ES-I3 (cell line): ENCODE measurements around the gene CATSPERD.
A peak's percentile ranks its signal among the peaks of the same experiment; 100 is the strongest.

Experiments used
- H3K36me3 ChIP-seq: 2 replicates; pipeline ENCODE4 v1.6.1; 2013; ENCODE audit warnings: mild to moderate bottlenecking, low read length, control low read depth, moderate library complexity; ENCODE audit not compliant: insufficient read depth
- H3K4me1 ChIP-seq: 2 replicates; pipeline ENCODE4 v1.6.1; 2013; ENCODE audit warnings: mild to moderate bottlenecking, control low read depth, low read length; ENCODE audit not compliant: insufficient read depth
- H3K9ac ChIP-seq: 2 replicates; pipeline ENCODE4 v1.6.1; 2013; ENCODE audit warnings: low read depth, mild to moderate bottlenecking, low read length, moderate library complexity
- H3K9me3 ChIP-seq: 2 replicates; pipeline ENCODE4 v1.6.1; 2013; ENCODE audit warnings: mild to moderate bottlenecking, low read length, moderate library complexity; ENCODE audit not compliant: control insufficient read depth, insufficient read depth

The CATSPERD gene

GRCh38 chr19:5691822-5692722 is 28.4 kb upstream of the CATSPERD start:
- H3K36me3 ChIP-seq, result peaks cover 20% of the 10 kb centered on the region
- H3K4me1 ChIP-seq, result no peaks in the 10 kb centered on the region
- peak overlapping the region; percentile 92; the same call in 1 of the 2 replicates for H3K9ac ChIP-seq
- H3K9me3 ChIP-seq, result no peaks in the 10 kb centered on the region

- H3K9ac ChIP-seq, result no peak overlapping the region
- peaks cover 20% of the 10 kb centered on the region for H3K36me3 ChIP-seq
- H3K9me3 ChIP-seq, result no peaks in the 10 kb centered on the region
- no peaks in the 10 kb centered on the region for H3K4me1 ChIP-seq
Observed at GRCh38 chr19:5692723-5693194, 27.7 kb upstream of the CATSPERD start.

GRCh38 chr19:5693195-5694166 is 27.0 kb upstream of the CATSPERD start:
- no peaks in the 10 kb centered on the region for H3K9me3 ChIP-seq
- no peak overlapping the region for H3K9ac ChIP-seq
- H3K36me3 ChIP-seq, result peaks cover 20% of the 10 kb centered on the region
- H3K4me1 ChIP-seq, result no peaks in the 10 kb centered on the region

DNA sequence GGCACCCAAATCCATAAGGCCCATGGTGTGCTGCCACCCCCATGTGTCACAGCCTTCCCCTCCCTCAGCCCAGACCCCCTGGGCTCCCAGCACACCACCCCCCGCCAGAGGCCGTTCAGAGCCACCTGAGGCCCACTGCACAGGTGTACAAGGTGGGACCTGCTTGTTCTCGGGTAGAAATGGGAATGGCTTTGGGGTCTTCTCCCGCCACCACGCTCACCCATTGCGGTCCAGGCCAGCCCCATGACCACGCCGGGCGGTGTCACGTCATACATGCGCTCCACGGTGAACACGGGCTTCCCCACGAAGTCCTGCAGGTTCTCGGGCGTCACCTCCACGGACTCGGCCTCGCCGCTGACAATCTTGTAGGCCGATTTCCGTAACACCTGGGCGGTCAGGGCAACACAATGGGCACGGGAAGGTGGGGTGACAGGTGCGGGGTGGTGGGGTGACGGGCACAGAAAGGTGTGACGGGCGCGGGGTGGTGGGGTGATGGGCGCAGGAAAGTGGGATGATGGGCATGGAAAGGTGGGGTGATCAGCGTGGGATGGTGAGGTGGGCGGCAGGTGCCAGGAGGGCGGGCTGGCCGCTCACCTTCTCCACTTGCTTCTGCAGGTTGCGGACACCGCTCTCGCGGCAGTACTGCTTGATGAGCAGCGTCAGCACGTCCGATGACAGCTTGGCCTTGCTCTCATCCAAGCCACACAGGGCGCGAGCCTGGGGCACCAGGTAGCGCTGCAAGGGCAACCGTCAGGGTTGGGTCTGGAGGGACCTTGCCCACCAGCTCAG is 26.1 kb upstream of the CATSPERD start:
- Histone ChIP-seq H3K36me3 (peaks cover 20% of the 10 kb centered on the region), H3K9me3 (no peaks in the 10 kb centered on the region), H3K9ac (no peak overlapping the region), H3K4me1 (no peaks in the 10 kb centered on the region)

- no peaks in the 10 kb centered on the region for H3K9me3 ChIP-seq
- no peaks in the 10 kb centered on the region for H3K4me1 ChIP-seq
- peaks cover 20% of the 10 kb centered on the region for H3K36me3 ChIP-seq
- H3K9ac ChIP-seq, result no peak overlapping the region
Observed at GRCh38 chr19:5694956-5695648, 25.3 kb upstream of the CATSPERD start.

DNA sequence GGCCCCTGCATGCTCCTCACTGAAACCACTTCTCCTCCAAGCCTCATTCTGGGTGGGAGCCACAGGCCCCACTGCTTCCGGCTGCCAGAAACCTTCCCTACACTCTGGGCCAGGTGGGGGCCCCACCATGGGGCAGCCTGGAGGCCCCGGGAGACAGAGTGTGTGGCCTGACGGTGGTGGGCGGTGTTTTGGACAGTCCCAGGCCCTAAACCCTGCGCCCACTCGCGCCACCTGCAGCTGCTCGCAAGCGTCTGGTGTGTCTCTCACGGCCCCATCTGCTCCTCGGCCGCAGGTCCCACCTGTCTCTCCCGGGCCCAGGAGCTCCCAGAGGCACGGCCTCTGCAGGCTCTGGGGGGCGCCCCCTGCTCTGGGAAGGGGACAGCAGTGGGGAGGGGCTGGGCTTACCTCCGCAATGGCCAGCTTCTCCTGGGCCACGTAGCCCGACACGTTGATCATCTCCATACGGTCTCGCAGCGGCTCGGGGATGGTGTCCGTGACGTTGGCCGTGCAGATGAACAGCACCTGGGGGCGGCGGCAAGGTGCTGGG is 24.7 kb upstream of the CATSPERD start:
- Histone ChIP-seq H3K4me1 (no peaks in the 10 kb centered on the region), H3K9me3 (no peaks in the 10 kb centered on the region), H3K36me3 (peaks cover 24% of the 10 kb centered on the region), H3K9ac (no peak overlapping the region)

DNA sequence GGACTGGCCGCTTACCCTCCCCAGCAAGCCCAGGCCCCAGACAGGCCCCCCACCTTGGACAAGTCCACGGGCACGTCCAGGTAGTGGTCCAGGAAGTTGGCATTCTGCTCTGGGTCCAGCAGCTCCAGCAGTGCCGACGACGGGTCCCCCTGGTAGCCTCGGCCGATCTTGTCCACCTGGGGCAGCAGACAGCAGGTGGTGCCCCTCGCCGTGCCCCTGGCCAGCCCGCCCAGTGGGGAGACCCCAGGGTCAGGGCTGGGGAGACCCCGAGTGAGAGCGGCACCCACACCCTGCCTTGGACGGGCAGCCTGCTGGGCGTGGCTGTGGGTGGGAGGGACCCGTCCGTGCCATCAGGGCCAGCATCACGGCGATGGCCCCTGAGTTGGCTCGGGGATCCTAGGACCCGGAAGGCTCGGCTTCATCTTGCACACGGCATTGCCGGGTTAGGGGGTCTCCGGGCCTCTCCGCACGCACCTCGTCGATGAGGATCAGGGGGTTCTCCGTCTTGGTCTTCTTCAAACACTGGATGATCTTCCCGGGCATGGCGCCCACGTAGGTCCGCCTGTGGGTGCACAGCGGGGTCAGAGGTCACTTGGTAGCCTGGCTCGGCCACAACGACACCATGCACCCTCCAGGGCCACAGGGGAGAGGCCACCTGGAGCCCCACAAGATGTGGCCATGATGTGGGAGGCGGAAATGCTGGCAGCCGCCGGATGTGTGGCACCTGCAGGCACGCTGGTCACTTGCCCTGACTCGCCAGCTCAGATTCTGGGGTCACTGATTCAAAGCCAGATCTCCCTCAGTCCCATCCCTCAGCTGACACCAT is 24.0 kb upstream of the CATSPERD start:
- Histone ChIP-seq H3K9ac (no peak overlapping the region), H3K36me3 (peaks cover 28% of the 10 kb centered on the region), H3K4me1 (no peaks in the 10 kb centered on the region), H3K9me3 (no peaks in the 10 kb centered on the region)

DNA sequence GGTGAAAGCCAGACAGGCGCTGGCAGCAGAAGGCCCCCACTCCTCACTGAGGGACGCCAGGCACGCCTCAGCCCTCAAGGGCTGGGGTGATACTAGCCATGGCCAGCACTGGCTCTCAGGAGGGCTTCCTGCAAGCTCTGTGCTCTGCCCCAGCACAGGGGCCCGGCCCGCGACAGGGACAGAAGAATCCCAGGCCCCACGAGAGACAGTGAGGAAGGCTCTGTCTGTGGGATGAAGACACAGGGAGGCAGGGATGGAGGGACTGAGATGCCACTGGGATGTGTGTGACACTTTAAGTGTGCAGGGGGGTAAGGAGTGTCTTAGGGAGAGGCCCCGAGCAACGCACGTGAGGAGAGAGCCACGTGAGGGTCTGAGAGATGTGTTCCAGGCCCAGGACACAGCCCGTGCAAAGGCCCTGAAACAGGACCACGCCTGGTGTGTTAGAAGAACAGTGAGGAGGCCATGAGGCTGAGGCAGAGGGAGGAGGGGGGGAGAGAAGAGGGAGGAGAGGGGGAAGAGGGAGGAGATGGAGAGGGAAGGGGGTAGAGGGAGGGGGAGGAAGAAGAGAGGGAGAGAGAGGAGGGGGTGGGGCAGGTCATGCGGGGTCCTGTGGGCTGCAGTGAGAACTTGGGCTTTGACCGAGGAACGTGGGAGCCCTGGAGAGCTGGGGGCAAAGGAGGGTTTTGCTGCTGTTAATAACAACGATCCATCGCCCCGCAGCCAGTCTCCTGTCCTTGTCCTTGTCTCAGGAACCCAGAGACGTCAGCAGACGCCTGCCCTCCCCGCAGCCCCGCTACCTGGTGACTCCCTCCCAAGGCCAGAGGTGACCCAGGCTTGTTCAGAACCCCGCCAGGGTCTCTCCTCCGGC is 23.2 kb upstream of the CATSPERD start:
- peaks cover 22% of the 10 kb centered on the region for H3K36me3 ChIP-seq
- H3K9ac ChIP-seq, result no peak overlapping the region
- no peaks in the 10 kb centered on the region for H3K4me1 ChIP-seq
- H3K9me3 ChIP-seq, result no peaks in the 10 kb centered on the region

DNA sequence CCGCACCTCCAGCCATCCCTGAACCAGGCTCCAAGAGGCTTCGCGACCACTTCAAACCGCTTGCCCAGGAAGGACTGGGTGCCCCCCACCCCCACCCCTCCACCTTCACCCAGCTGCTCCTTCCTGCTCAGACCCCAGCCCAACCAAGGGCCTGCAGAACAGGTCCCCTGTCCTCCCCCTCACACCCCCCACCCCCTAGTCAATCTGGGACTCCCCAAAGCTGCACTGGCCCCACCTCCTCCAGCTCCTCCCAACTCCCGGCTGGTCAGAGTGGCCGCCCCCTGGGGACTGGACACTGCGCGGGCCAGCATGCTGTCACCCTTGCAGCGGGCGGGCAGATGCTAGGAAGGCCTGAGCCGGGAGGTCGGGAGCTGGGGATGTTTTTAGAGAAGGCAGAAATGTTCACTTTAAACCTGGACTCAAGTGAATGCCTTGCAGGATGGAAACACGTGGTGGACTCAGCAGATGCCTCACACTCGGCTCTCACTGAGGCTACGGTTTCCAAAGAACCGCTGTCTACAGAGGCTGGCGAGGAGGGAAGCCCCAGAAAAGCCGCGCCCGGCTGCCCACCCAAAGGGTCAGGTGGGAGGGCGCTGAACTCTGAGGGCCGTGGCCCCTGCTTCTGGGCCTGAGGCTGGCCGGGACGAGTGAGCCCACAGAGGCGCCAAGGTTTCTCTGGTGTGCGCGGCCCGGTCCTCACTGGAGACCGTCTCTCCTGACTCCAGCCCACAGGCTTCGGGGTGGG is 22.4 kb upstream of the CATSPERD start:
- no peaks in the 10 kb centered on the region for H3K9me3 ChIP-seq
- H3K36me3 ChIP-seq, result peaks cover 16% of the 10 kb centered on the region
- H3K9ac ChIP-seq, result no peak overlapping the region
- no peaks in the 10 kb centered on the region for H3K4me1 ChIP-seq

DNA sequence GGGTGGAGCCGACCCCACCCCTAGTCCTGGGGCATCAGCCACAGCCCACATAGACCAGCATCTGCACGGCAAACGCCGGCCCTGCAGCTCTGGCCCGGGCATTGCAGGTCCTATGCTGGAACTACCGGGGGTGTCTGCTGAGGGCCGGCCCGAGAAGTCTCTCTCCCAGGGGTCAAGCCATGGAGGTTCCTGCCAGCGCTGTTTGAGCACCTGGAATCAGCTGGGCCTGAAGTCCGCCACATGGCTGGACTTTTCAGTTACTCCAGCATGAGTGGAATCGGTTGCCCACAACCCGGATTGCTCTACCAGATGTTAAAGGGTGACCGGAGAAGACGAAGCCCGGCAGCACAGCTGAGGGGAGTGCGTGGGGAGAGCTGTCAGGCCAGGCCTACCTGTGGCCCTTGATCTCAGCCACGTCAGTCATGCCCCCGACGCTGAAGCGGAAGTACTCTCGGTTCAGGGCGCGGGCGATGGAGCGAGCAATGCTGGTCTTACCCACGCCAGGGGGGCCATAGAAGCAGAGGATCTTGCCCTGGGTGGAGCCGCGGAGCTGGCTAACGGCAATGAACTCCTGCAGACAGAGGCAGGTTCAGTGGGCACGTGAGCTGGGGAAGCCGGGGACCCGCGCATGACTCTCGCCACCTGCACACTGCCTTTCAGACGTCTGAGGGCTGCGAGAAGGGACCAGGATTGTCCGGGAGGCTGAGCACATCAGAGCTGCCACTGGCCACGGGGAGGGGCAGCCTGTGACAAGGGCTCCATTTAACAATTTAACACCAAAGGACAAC is 21.6 kb upstream of the CATSPERD start:
- H3K4me1 ChIP-seq, result no peaks in the 10 kb centered on the region
- H3K36me3 ChIP-seq, result peaks cover 14% of the 10 kb centered on the region
- no peak overlapping the region for H3K9ac ChIP-seq
- no peaks in the 10 kb centered on the region for H3K9me3 ChIP-seq
